ENCODE measurements around the gene RIMS1.

Gene RIMS1

DNA sequence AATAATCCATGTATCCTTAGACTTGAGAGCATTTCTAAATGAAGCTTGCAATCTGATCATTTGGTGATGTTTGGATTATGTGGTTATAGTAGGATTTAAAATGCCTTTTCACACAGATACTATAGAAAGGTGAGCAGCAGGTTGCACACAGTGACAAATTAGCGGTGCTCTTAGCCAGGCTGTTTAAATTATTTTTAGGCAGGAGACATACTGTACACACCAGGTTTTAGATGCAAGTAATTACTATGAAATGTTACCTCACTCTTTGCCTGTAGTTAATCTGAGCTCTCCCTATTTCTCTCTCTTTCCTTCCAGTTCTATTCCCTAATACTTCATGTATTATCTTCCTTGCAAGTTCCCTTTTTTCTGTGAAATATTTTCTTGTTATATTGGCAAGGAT lies 191.7 kb downstream of the RIMS1 start:
- TF ChIP-seq, protein P1, sequence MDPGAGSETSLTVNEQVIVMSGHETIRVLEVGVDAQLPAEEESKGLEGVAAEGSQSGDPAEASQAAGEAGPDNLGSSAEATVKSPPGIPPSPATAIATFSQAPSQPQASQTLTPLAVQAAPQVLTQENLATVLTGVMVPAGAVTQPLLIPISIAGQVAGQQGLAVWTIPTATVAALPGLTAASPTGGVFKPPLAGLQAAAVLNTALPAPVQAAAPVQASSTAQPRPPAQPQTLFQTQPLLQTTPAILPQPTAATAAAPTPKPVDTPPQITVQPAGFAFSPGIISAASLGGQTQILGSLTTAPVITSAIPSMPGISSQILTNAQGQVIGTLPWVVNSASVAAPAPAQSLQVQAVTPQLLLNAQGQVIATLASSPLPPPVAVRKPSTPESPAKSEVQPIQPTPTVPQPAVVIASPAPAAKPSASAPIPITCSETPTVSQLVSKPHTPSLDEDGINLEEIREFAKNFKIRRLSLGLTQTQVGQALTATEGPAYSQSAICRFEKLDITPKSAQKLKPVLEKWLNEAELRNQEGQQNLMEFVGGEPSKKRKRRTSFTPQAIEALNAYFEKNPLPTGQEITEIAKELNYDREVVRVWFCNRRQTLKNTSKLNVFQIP (CRISPR knock-in tag; IDR thresholded peaks at IDR 0.05; ENCODE audit: borderline replicate concordance, low read depth): no peak
- TF ChIP-seq, protein P2, sequence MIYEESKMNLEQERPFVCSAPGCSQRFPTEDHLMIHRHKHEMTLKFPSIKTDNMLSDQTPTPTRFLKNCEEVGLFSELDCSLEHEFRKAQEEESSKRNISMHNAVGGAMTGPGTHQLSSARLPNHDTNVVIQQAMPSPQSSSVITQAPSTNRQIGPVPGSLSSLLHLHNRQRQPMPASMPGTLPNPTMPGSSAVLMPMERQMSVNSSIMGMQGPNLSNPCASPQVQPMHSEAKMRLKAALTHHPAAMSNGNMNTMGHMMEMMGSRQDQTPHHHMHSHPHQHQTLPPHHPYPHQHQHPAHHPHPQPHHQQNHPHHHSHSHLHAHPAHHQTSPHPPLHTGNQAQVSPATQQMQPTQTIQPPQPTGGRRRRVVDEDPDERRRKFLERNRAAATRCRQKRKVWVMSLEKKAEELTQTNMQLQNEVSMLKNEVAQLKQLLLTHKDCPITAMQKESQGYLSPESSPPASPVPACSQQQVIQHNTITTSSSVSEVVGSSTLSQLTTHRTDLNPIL (CRISPR knock-in tag; IDR thresholded peaks at IDR 0.05; ENCODE audit: low read depth): no peak
- TF ChIP-seq ZFP30 (CRISPR knock-in tag; IDR thresholded peaks at IDR 0.05): no peak
- TF ChIP-seq ZC3H10 (CRISPR knock-in tag; IDR thresholded peaks at IDR 0.05): no peak
- TF ChIP-seq, protein P3, sequence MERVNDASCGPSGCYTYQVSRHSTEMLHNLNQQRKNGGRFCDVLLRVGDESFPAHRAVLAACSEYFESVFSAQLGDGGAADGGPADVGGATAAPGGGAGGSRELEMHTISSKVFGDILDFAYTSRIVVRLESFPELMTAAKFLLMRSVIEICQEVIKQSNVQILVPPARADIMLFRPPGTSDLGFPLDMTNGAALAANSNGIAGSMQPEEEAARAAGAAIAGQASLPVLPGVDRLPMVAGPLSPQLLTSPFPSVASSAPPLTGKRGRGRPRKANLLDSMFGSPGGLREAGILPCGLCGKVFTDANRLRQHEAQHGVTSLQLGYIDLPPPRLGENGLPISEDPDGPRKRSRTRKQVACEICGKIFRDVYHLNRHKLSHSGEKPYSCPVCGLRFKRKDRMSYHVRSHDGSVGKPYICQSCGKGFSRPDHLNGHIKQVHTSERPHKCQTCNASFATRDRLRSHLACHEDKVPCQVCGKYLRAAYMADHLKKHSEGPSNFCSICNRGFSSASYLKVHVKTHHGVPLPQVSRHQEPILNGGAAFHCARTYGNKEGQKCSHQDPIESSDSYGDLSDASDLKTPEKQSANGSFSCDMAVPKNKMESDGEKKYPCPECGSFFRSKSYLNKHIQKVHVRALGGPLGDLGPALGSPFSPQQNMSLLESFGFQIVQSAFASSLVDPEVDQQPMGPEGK (CRISPR knock-in tag; IDR thresholded peaks at IDR 0.05; ENCODE audit: borderline replicate concordance): no peak
- TF ChIP-seq ARNTL (CRISPR knock-in tag; IDR thresholded peaks at IDR 0.05; ENCODE audit: borderline replicate concordance, low read depth): no peak
- TF ChIP-seq CSDC2 (CRISPR knock-in tag; IDR thresholded peaks at IDR 0.05): no peak
- TF ChIP-seq, protein P4, sequence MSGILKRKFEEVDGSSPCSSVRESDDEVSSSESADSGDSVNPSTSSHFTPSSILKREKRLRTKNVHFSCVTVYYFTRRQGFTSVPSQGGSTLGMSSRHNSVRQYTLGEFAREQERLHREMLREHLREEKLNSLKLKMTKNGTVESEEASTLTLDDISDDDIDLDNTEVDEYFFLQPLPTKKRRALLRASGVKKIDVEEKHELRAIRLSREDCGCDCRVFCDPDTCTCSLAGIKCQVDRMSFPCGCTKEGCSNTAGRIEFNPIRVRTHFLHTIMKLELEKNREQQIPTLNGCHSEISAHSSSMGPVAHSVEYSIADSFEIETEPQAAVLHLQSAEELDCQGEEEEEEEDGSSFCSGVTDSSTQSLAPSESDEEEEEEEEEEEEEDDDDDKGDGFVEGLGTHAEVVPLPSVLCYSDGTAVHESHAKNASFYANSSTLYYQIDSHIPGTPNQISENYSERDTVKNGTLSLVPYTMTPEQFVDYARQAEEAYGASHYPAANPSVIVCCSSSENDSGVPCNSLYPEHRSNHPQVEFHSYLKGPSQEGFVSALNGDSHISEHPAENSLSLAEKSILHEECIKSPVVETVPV (CRISPR knock-in tag; IDR thresholded peaks at IDR 0.05): no peak
- TF ChIP-seq, protein P5, sequence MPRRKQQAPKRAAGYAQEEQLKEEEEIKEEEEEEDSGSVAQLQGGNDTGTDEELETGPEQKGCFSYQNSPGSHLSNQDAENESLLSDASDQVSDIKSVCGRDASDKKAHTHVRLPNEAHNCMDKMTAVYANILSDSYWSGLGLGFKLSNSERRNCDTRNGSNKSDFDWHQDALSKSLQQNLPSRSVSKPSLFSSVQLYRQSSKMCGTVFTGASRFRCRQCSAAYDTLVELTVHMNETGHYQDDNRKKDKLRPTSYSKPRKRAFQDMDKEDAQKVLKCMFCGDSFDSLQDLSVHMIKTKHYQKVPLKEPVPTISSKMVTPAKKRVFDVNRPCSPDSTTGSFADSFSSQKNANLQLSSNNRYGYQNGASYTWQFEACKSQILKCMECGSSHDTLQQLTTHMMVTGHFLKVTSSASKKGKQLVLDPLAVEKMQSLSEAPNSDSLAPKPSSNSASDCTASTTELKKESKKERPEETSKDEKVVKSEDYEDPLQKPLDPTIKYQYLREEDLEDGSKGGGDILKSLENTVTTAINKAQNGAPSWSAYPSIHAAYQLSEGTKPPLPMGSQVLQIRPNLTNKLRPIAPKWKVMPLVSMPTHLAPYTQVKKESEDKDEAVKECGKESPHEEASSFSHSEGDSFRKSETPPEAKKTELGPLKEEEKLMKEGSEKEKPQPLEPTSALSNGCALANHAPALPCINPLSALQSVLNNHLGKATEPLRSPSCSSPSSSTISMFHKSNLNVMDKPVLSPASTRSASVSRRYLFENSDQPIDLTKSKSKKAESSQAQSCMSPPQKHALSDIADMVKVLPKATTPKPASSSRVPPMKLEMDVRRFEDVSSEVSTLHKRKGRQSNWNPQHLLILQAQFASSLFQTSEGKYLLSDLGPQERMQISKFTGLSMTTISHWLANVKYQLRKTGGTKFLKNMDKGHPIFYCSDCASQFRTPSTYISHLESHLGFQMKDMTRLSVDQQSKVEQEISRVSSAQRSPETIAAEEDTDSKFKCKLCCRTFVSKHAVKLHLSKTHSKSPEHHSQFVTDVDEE (CRISPR knock-in tag; IDR thresholded peaks at IDR 0.05): no peak
- no peak for ATAC-seq

DNA sequence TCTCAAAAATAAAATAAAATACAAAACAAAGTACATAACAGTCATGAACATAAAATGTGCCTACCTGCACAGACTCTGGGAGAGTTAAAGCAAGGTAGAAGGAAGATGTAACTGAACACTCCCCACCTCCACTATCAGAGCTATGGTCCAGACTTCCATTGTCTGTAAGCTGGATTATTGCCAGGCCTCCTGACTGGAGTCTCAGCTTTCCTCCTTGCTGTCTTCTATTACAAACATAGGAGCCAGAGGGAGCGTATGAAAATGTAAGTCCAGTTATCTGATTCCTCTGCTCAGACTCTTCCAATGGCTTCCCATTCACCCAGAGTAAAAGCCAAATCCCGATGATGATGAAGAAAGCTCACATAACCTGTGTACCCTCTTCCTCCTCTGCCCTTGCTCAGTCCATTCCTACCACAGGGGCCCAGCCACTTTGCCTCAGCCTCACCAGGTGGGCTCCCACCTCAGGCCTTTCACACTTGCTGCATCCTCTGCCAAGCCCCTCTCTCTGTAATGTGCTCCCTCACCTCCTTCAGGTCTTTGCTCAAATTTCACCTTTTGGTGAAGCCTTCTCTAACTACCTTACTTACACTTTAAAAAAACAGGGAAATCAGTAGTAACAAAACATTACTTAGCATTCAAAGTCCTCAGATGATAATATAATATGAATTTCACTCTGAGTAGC lies 194.1 kb downstream of the RIMS1 start:
- TF ChIP-seq ESRRG (CRISPR knock-in tag; IDR thresholded peaks at IDR 0.05) (no peak), OSR1 (CRISPR knock-in tag; IDR thresholded peaks at IDR 0.05) (no peak), ZC3H10 (CRISPR knock-in tag; IDR thresholded peaks at IDR 0.05) (no peak), GLIS3 (CRISPR knock-in tag; IDR thresholded peaks at IDR 0.05) (no peak), ZNF8 (CRISPR knock-in tag; IDR thresholded peaks at IDR 0.05) (no peak)
- TF ChIP-seq, protein P3 (CRISPR knock-in tag; IDR thresholded peaks at IDR 0.05; ENCODE audit: borderline replicate concordance): no peak
- TF ChIP-seq, protein P2 (CRISPR knock-in tag; IDR thresholded peaks at IDR 0.05; ENCODE audit: low read depth): no peak
- no peak for ATAC-seq

DNA sequence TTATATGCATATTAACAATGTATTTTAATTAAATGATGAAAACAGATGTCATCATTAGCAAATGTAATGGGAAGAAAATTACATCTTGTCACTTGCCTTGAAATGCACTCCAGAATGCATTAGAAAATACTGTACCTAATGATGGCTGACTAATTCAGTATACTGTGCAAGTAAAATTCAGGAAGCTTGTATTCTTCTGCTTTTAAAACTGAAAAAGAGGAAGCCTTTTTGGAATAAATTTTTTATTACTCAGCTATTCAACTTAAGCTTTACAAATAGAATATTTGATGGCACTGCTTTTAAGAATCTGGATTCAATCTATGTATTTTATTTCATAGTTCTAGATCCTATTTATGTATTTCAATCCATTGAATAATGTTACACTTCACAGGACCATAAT lies 195.5 kb downstream of the RIMS1 start:
- no peak for ATAC-seq
- no peak for TF ChIP-seq ISL1 (CRISPR knock-in tag; IDR thresholded peaks at IDR 0.05)
- TF ChIP-seq, protein P5 (CRISPR knock-in tag; IDR thresholded peaks at IDR 0.05): no peak
- TF ChIP-seq OSR1 (CRISPR knock-in tag; IDR thresholded peaks at IDR 0.05): no peak
- TF ChIP-seq TOX (CRISPR knock-in tag; IDR thresholded peaks at IDR 0.05; ENCODE audit: borderline replicate concordance): no peak
- TF ChIP-seq, protein P4 (CRISPR knock-in tag; IDR thresholded peaks at IDR 0.05): no peak
- no peak for TF ChIP-seq ZFP3 (CRISPR knock-in tag; IDR thresholded peaks at IDR 0.05)
- no peak for TF ChIP-seq CSDC2 (CRISPR knock-in tag; IDR thresholded peaks at IDR 0.05)
- no peak for TF ChIP-seq ZC3H10 (CRISPR knock-in tag; IDR thresholded peaks at IDR 0.05)
- TF ChIP-seq BACH2 (CRISPR knock-in tag; IDR thresholded peaks at IDR 0.05; ENCODE audit: borderline replicate concordance): no peak
- TF ChIP-seq ZNF565 (CRISPR knock-in tag; conservative IDR thresholded peaks at IDR 0.05; ENCODE audit: low read depth): no peak
- no peak for TF ChIP-seq PPARA (CRISPR knock-in tag; IDR thresholded peaks at IDR 0.05; ENCODE audit: borderline replicate concordance)
